ENCODE data around the gene COL5A1.

Gene COL5A1

GRCh38 chr9:134868751-134869553 lies 227.3 kb downstream of the COL5A1 start:
- peaks cover 11% of the 10 kb centered on the region for H3K4me1 Mint-ChIP-seq
- no peaks in the 10 kb centered on the region for H3K36me3 Mint-ChIP-seq
- no peak overlapping the region for H3K27ac Mint-ChIP-seq
- peak; percentile 53 for ATAC-seq
- peaks cover 36% of the 10 kb centered on the region for H3K27me3 Mint-ChIP-seq
- H3K4me3 Mint-ChIP-seq, result no peak overlapping the region
- peaks cover 2% of the 10 kb centered on the region for H3K9me3 Mint-ChIP-seq

- no peak overlapping the region for H3K27ac Mint-ChIP-seq
- no peak for ATAC-seq
- H3K36me3 Mint-ChIP-seq, result no peaks in the 10 kb centered on the region
- no peak overlapping the region for H3K4me3 Mint-ChIP-seq
- H3K9me3 Mint-ChIP-seq, result peaks cover 2% of the 10 kb centered on the region
- H3K27me3 Mint-ChIP-seq, result peaks cover 36% of the 10 kb centered on the region
- peaks cover 11% of the 10 kb centered on the region for H3K4me1 Mint-ChIP-seq
Observed at GRCh38 chr9:134869554-134870300, 228.1 kb downstream of the COL5A1 start.

GRCh38 chr9:134870301-134870694 lies 228.7 kb downstream of the COL5A1 start:
- peaks cover 11% of the 10 kb centered on the region for H3K4me1 Mint-ChIP-seq
- peaks cover 2% of the 10 kb centered on the region for H3K9me3 Mint-ChIP-seq
- H3K4me3 Mint-ChIP-seq, result no peak overlapping the region
- ATAC-seq, result peak; percentile 8
- no peak overlapping the region for H3K27ac Mint-ChIP-seq
- no peaks in the 10 kb centered on the region for H3K36me3 Mint-ChIP-seq
- H3K27me3 Mint-ChIP-seq, result peaks cover 36% of the 10 kb centered on the region

GRCh38 chr9:134870746-134871662 lies 229.4 kb downstream of the COL5A1 start:
- Mint-ChIP-seq H3K4me3 (no peak overlapping the region), H3K27ac (no peak overlapping the region), H3K36me3 (no peaks in the 10 kb centered on the region), H3K27me3 (peaks cover 36% of the 10 kb centered on the region), H3K9me3 (peaks cover 2% of the 10 kb centered on the region), H3K4me1 (peaks cover 11% of the 10 kb centered on the region)
- ATAC-seq, result no peak

- Mint-ChIP-seq H3K4me1 (peaks cover 11% of the 10 kb centered on the region), H3K36me3 (no peaks in the 10 kb centered on the region), H3K4me3 (no peak overlapping the region), H3K9me3 (peaks cover 2% of the 10 kb centered on the region), H3K27ac (no peak overlapping the region), H3K27me3 (peaks cover 37% of the 10 kb centered on the region)
- ATAC-seq, result no peak
Observed at GRCh38 chr9:134871697-134872340, 230.2 kb downstream of the COL5A1 start.

GRCh38 chr9:134872482-134873231 lies 231.1 kb downstream of the COL5A1 start:
- H3K4me1 Mint-ChIP-seq, result peaks cover 11% of the 10 kb centered on the region
- no peak for ATAC-seq
- no peaks in the 10 kb centered on the region for H3K36me3 Mint-ChIP-seq
- no peak overlapping the region for H3K4me3 Mint-ChIP-seq
- H3K27ac Mint-ChIP-seq, result no peak overlapping the region
- H3K9me3 Mint-ChIP-seq, result peaks cover 2% of the 10 kb centered on the region
- peaks cover 44% of the 10 kb centered on the region for H3K27me3 Mint-ChIP-seq

GRCh38 chr9:134875371-134875770 lies 233.8 kb downstream of the COL5A1 start:
- Mint-ChIP-seq H3K9me3 (peaks cover 2% of the 10 kb centered on the region), H3K27me3 (peaks cover 32% of the 10 kb centered on the region), H3K27ac (no peak overlapping the region), H3K4me3 (no peak overlapping the region), H3K4me1 (no peaks in the 10 kb centered on the region), H3K36me3 (no peaks in the 10 kb centered on the region)
- ATAC-seq, result no peak

- Mint-ChIP-seq H3K4me3 (no peak overlapping the region), H3K27ac (no peak overlapping the region), H3K9me3 (no peaks in the 10 kb centered on the region), H3K27me3 (peaks cover 40% of the 10 kb centered on the region), H3K4me1 (no peaks in the 10 kb centered on the region), H3K36me3 (no peaks in the 10 kb centered on the region)
- ATAC-seq, result no peak
Observed at GRCh38 chr9:134877541-134877940, 235.9 kb downstream of the COL5A1 start.

GRCh38 chr9:134879664-134880483 lies 238.3 kb downstream of the COL5A1 start:
- Mint-ChIP-seq H3K36me3 (no peaks in the 10 kb centered on the region), H3K9me3 (no peaks in the 10 kb centered on the region), H3K27me3 (peaks cover 64% of the 10 kb centered on the region), H3K4me3 (no peak overlapping the region), H3K4me1 (no peaks in the 10 kb centered on the region), H3K27ac (no peak overlapping the region)
- no peak for ATAC-seq

- H3K4me3 Mint-ChIP-seq, result no peak within 1 kb of the TSS
- no peaks in the 10 kb centered on the region for H3K36me3 Mint-ChIP-seq
- peaks cover 71% of the 10 kb centered on the region for H3K27me3 Mint-ChIP-seq
- H3K9me3 Mint-ChIP-seq, result no peaks in the 10 kb centered on the region
- no peak for ATAC-seq
- no peaks in the 10 kb centered on the region for H3K4me1 Mint-ChIP-seq
- no peak within 1 kb of the TSS for H3K27ac Mint-ChIP-seq
Observed at GRCh38 chr9:134880484-134881312, 239.1 kb downstream of the COL5A1 start, which contains the start of gene FCN2. Gene FCN2, plus strand, starts transcription at chr9:134880810. Its CDS starts 12 bp downstream, at chr9:134880822.

GRCh38 chr9:134881313-134881670 lies 239.7 kb downstream of the COL5A1 start:
- Mint-ChIP-seq H3K4me3 (no peak overlapping the region), H3K36me3 (no peaks in the 10 kb centered on the region), H3K4me1 (no peaks in the 10 kb centered on the region), H3K9me3 (no peaks in the 10 kb centered on the region), H3K27ac (no peak overlapping the region), H3K27me3 (peaks cover 77% of the 10 kb centered on the region)
- no peak for ATAC-seq

GRCh38 chr9:134882204-134882785 lies 240.7 kb downstream of the COL5A1 start:
- ATAC-seq, result no peak
- H3K4me1 Mint-ChIP-seq, result no peaks in the 10 kb centered on the region
- no peaks in the 10 kb centered on the region for H3K36me3 Mint-ChIP-seq
- H3K9me3 Mint-ChIP-seq, result no peaks in the 10 kb centered on the region
- H3K27ac Mint-ChIP-seq, result no peak overlapping the region
- no peak overlapping the region for H3K4me3 Mint-ChIP-seq
- H3K27me3 Mint-ChIP-seq, result peaks cover 76% of the 10 kb centered on the region

All from stimulated activated memory B cell treated with anti-CD40 and anti-IgM and Interleukin-4, amounts not matched to agents 10 μg/mL and 1 μg/mL and 100 μg/mL, for 72 hours (primary cell).